Measurements from ENCODE around the gene BICD2.

- TF ChIP-seq CTCF (conservative IDR thresholded peaks at IDR 0.05 in 1 of 2, IDR thresholded peaks at IDR 0.05 in 1 of 2; ENCODE audit: low read depth in 1 of 2, low read length in 2 of 2) (no peak), EZH2 (IDR thresholded peaks at IDR 0.05; ENCODE audit: low read length, missing control alignments) (no peak)
These were observed 84.2 kb downstream of the BICD2 start for GRCh38 chr9:92680166-92681119.
